Sigmoid colon (tissue), 3 donors: ENCODE measurements around the gene GCFC2.

Experiments used
- POLR2A ChIP-seq, 2 donors: fragments of 450-650 bp; IDR thresholded peaks; one replicate each; pipeline ENCODE4 v1.6.1; 2016; ENCODE audit warnings: antibody characterized with exemption in 2 of 2, mild to moderate bottlenecking in 2 of 2, moderate library complexity in 2 of 2
- TF ChIP-seq, protein P1 (sequence below), 4 experiments: fragments of 450-650 bp in 3 of 4; fragments of 200-600 bp in 1 of 4; IDR thresholded peaks; one replicate each; pipeline ENCODE4 v1.5.1; 2016 to 2019; ENCODE audit warnings: antibody characterized with exemption in 4 of 4, mild to moderate bottlenecking in 3 of 4, moderate library complexity in 2 of 4

DNA sequence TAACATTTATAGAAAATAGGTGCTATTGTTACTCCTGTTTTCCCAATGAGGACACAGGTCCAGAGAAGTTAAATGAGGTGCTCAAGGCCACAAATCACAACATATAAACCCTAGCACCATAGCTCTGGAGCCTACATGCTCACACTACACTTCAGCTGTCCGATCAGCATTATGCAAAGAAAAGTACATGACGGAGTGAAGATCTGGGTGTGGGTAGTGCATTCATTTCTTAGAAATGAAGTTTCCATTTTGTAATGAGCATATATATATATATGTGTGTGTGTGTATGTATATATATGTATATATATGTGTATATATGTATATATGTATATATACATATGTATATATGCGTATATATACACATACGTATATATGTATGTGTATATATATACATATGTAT lies 94.3 kb downstream of the GCFC2 start:
- no peak for TF ChIP-seq POLR2A (IDR thresholded peaks at IDR 0.05)
- TF ChIP-seq, protein P1, sequence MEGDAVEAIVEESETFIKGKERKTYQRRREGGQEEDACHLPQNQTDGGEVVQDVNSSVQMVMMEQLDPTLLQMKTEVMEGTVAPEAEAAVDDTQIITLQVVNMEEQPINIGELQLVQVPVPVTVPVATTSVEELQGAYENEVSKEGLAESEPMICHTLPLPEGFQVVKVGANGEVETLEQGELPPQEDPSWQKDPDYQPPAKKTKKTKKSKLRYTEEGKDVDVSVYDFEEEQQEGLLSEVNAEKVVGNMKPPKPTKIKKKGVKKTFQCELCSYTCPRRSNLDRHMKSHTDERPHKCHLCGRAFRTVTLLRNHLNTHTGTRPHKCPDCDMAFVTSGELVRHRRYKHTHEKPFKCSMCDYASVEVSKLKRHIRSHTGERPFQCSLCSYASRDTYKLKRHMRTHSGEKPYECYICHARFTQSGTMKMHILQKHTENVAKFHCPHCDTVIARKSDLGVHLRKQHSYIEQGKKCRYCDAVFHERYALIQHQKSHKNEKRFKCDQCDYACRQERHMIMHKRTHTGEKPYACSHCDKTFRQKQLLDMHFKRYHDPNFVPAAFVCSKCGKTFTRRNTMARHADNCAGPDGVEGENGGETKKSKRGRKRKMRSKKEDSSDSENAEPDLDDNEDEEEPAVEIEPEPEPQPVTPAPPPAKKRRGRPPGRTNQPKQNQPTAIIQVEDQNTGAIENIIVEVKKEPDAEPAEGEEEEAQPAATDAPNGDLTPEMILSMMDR (IDR thresholded peaks at IDR 0.05), result no peak
